K562 (cell line): ENCODE results near the gene POLR1D. TPM values are rescaled to one million over a fixed set of nuclear protein-coding genes. Genes with fewer than 3 reads are reported as not detected.

Source experiments
- ATAC-seq: fragments of 200-7000 bp; cut with Tn5 transposase; 3 replicates; pipeline ENCODE4 v1.9.1; 2020; ENCODE audit warnings: moderate library complexity
- BruUV-seq: library from RNA; stranded (reverse); fragments of 400-500 nt; replicated peaks from 2 replicates; lab custom pipeline; 2021; lab: Mats Ljungman, UMichigan
- CTCF ChIA-PET: fragments of 300-600 bp; formaldehyde crosslinking; extraction: SDS; loops from one replicate; lab custom pipeline; 2021; ENCODE audit warnings: low intra/inter-chr PET ratio; lab: Yijun Ruan, JAX
- POLR2A ChIA-PET: fragments of 300-600, 350-650 bp; sonication (Branson Sonifier 250); formaldehyde crosslinking; extraction: SDS; loops from one replicate; lab custom pipeline; 2021; ENCODE audit warnings: antibody characterized with exemption, inconsistent platforms; lab: Yijun Ruan, JAX
- DNase-seq, 4 experiments: peaks; one replicate each; pipeline versions ENCODE4 v3.0.0 to v3.0.0-alpha.2; 2011 to 2018; ENCODE audit warnings: low spot score in 3 of 4, mixed read lengths in 3 of 4; ENCODE audit errors: extremely low read depth in 1 of 4
- FAIRE-seq: peaks from 2 replicates; lab custom pipeline; 2011; peaks lifted over from hg19 to GRCh38; lab: Jason Lieb, UNC
- H2AFZ ChIP-seq: 2 replicates; pipeline ENCODE4 v1.6.0; 2011; ENCODE audit warnings: low read depth, low read length, control low read depth, inconsistent platforms
- H3K27ac ChIP-seq: fragments of 200-600 bp; 3 replicates; pipeline ENCODE4 v1.8.0; 2011; ENCODE audit warnings: low read depth, mild to moderate bottlenecking, control low read depth, inconsistent platforms, low read length, moderate library complexity, mixed read lengths; ENCODE audit errors: extremely low read depth
- H3K27me3 ChIP-seq, 2 experiments: fragments of 300-600 bp in 1 of 2; 2 replicates in 1 of 2; 3 replicates in 1 of 2; pipeline versions ENCODE4 v1.6.0 to v1.8.0; 2011; ENCODE audit warnings: inconsistent platforms in 2 of 2, low read length in 2 of 2, mild to moderate bottlenecking in 1 of 2, mixed read lengths in 1 of 2, moderate library complexity in 1 of 2; ENCODE audit not compliant: control insufficient read depth in 2 of 2, insufficient read depth in 2 of 2
- H3K36me3 ChIP-seq: fragments of 300-600 bp; 3 replicates; pipeline ENCODE4 v1.8.0; 2011; ENCODE audit warnings: mild to moderate bottlenecking, low read length, inconsistent platforms; ENCODE audit not compliant: control insufficient read depth, insufficient read depth
- H3K4me1 ChIP-seq, 2 experiments: fragments of 200-600 bp in 1 of 2; replicated peaks in 1 of 2; 2 replicates in 1 of 2; 3 replicates in 1 of 2; pipeline versions ENCODE4 v1.5.1 to v1.8.0; 2011; ENCODE audit warnings: inconsistent platforms in 2 of 2, low read length in 2 of 2, mild to moderate bottlenecking in 1 of 2, mixed read lengths in 1 of 2, moderate library complexity in 1 of 2; ENCODE audit not compliant: control insufficient read depth in 2 of 2, insufficient read depth in 2 of 2
- H3K4me2 ChIP-seq: 2 replicates; pipeline ENCODE4 v1.6.1; 2011; ENCODE audit warnings: low read length, control low read depth, inconsistent platforms, mixed read lengths; ENCODE audit not compliant: insufficient read depth
- H3K4me3 ChIP-seq: fragments of 200-600 bp; sonication (generic), shearing (Covaris generic); 2 replicates; pipeline ENCODE4 v1.5.1; 2016; ENCODE audit warnings: control low read depth, inconsistent platforms
- H3K79me2 ChIP-seq: fragments of 200-600 bp; 3 replicates; pipeline ENCODE4 v1.8.0; 2011; ENCODE audit warnings: low read length, inconsistent platforms; ENCODE audit not compliant: control insufficient read depth, insufficient read depth
- H3K9ac ChIP-seq, 2 experiments: 2 replicates each; pipeline versions ENCODE4 v1.6.0 to v1.6.1; 2011; ENCODE audit warnings: low read depth in 2 of 2, low read length in 2 of 2, control low read depth in 1 of 2, inconsistent platforms in 1 of 2, mild to moderate bottlenecking in 1 of 2, mixed read lengths in 1 of 2; ENCODE audit not compliant: insufficient read depth in 1 of 2
- H3K9me1 ChIP-seq: one replicate; pipeline ENCODE4 v1.6.0; 2011; ENCODE audit warnings: inconsistent platforms, mild to moderate bottlenecking, low read length, moderate library complexity; ENCODE audit not compliant: control insufficient read depth, insufficient read depth
- H3K9me3 ChIP-seq: replicated peaks from 2 replicates; pipeline ENCODE4 v1.5.1; 2011; ENCODE audit warnings: low read depth, low read length, inconsistent platforms; ENCODE audit not compliant: control insufficient read depth, insufficient read depth
- H4K20me1 ChIP-seq: replicated peaks from 2 replicates; pipeline ENCODE4 v1.6.1; 2011; ENCODE audit warnings: low read length, inconsistent platforms, mixed read lengths; ENCODE audit not compliant: control insufficient read depth, insufficient read depth
- ATF1 ChIP-seq, 2 experiments: fragments of 450-650 bp in 1 of 2; IDR thresholded peaks; 2 replicates each; pipeline ENCODE4 v1.6.1; 2016; ENCODE audit warnings: missing compliant biosample characterization in 1 of 2, missing genetic modification characterization in 1 of 2
- CBFA2T3 ChIP-seq: fragments of 450-650 bp; IDR thresholded peaks from 2 replicates; pipeline ENCODE4 v1.6.1; 2017
- CREB1 ChIP-seq, 2 experiments: sonication (generic) in 1 of 2; formaldehyde crosslinking in 1 of 2; IDR thresholded peaks; 2 replicates each; pipeline versions ENCODE4 v1.6.1 to v1.8.0; 2012 to 2022; ENCODE audit warnings: inconsistent platforms in 1 of 2, mild to moderate bottlenecking in 1 of 2, missing genetic modification reagents in 1 of 2, moderate library complexity in 1 of 2
- NCOA4 ChIP-seq: fragments of 450-650 bp; IDR thresholded peaks from 2 replicates; pipeline ENCODE4 v1.6.1; 2018; ENCODE audit warnings: mild to moderate bottlenecking; ENCODE audit not compliant: partially characterized antibody
- NFE2 ChIP-seq: IDR thresholded peaks from 2 replicates; pipeline ENCODE4 v1.6.1; 2014; ENCODE audit warnings: antibody characterized with exemption, low read depth
- PCBP1 ChIP-seq: fragments of 200-400 bp; formaldehyde crosslinking; IDR thresholded peaks from 2 replicates; pipeline ENCODE4 v1.6.1; 2018; ENCODE audit warnings: mild to moderate bottlenecking, low read depth, low read length; ENCODE audit not compliant: poor library complexity, severe bottlenecking
- PRMT5 ChIP-seq: sonication (generic); formaldehyde crosslinking; IDR thresholded peaks from 2 replicates; pipeline ENCODE4 v1.5.0; 2020; ENCODE audit warnings: missing genetic modification reagents
- RFX5 ChIP-seq: IDR thresholded peaks from 2 replicates; pipeline ENCODE4 v1.6.1; 2011; ENCODE audit warnings: low read depth, mild to moderate bottlenecking, improper control_type of control experiment, low read length
- SMARCA5 ChIP-seq: fragments of 450-650 bp; IDR thresholded peaks from 2 replicates; pipeline ENCODE4 v1.6.1; 2016
- XRCC5 ChIP-seq: fragments of 200-400 bp; formaldehyde crosslinking; IDR thresholded peaks from 2 replicates; pipeline ENCODE4 v1.6.1; 2017; ENCODE audit warnings: low read depth, mild to moderate bottlenecking, low read length
- ZNF354B ChIP-seq: fragments of 250-450 bp; sonication (Bioruptor Pico); IDR thresholded peaks from 2 replicates; pipeline ENCODE4 v1.4.0; 2020
- WGBS: fragments of 100-300 bp; shearing (Covaris generic); methylation state at CpG from one replicate; pipeline ENCODE4 v1.1.6; 2016; ENCODE audit warnings: low coverage, mixed read lengths; ENCODE audit not compliant: insufficient coverage; ENCODE audit errors: missing lambda C conversion rate; 5-methylcytosine and 5-hydroxymethylcytosine counted together
- in situ Hi-C: fragments of 300-500 bp; cut with MboI; formaldehyde crosslinking; loops from 4 replicates; pipeline ENCODE4 v1.15.0; 2018; ENCODE audit warnings: inconsistent platforms, mixed read lengths
- intact Hi-C: fragments of 100-400 bp; cut with micrococcal nuclease; formaldehyde crosslinking; loops from 2 replicates; pipeline ENCODE4 v1.14.2; 2022
- polyA plus RNA-seq, 8 experiments: library from polyadenylated mRNA; depleted of rRNA in 4 of 8; stranded (reverse) in 5 of 8; unstranded in 3 of 8; fragments of >200 nt; fragmentation: Nextera tagmentation in 2 of 8; fragmentation: Illumina TruSeq in 1 of 8; extraction: Ambion mirVana in 2 of 8; extraction: Trizol in 1 of 8; gene quantifications; 2 replicates each; pipeline versions ENCODE4 v1.2.1 to v1.2.3, GENCODE V29; 2011 to 2014; ENCODE audit warnings: inconsistent platforms in 1 of 8, missing spikeins in 1 of 8
- total RNA-seq, 7 experiments: library from RNA; depleted of rRNA in 6 of 7; stranded (reverse); fragments of >200 nt in 6 of 7; fragmentation: Illumina TruSeq in 2 of 7; extraction: Trizol in 2 of 7; gene quantifications; 2 replicates each; pipeline versions ENCODE4 v1.2.1 to v1.2.3, GENCODE V29; 2011 to 2021; ENCODE audit warnings: low replicate concordance in 1 of 7
- TF ChIP-seq, protein P1 (sequence below): fragments of 450-650 bp; IDR thresholded peaks from 2 replicates; pipeline ENCODE4 v1.6.1; 2014; ENCODE audit warnings: low read depth, mild to moderate bottlenecking, moderate library complexity, borderline replicate concordance

POLR1D gene
- total and polyA plus RNA-seq, 9 of the 15 experiments (the other 6 are each of a cell fraction or from before 2014, with no cell fraction given), result 107 to 188 (median 145) TPM

DNA sequence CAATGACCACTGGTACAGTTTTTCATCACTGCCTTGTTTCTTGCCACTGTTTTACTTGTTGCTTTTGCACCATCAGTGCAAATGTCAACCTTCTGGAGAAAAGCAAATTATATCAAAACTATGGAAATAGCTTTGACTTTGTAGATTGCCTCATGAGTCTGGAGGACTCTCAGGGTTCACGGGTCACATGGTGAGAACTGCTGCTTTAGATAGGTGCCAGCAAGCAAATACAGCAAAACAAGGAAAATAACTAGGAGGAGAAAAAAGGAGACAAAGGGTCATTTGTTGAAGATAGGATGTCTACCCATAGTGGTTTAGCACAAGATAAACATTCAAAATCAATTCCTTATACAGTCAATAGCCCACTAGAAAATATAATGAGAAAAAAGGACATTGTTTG is 33.1 kb downstream of the POLR1D start:
- no peak overlapping the region for H3K9ac ChIP-seq
- 83% methylated on average over 1 of the region's 1 CpG for WGBS
- DNase-seq (no peak), FAIRE-seq (no peak)
- no peaks in the 10 kb centered on the region for H3K9me3 ChIP-seq
- intact Hi-C loops, result no loop called here
- CTCF ChIA-PET, result no interaction called here
- no peaks in the 10 kb centered on the region for H3K4me1 ChIP-seq
- TF ChIP-seq ATF1 (CRISPR knock-in tag; IDR thresholded peaks at IDR 0.05), result no peak
- TF ChIP-seq ATF1 (tag; IDR thresholded peaks at IDR 0.05), result no peak
- TF ChIP-seq PCBP1, result no peak
- TF ChIP-seq, protein P1, sequence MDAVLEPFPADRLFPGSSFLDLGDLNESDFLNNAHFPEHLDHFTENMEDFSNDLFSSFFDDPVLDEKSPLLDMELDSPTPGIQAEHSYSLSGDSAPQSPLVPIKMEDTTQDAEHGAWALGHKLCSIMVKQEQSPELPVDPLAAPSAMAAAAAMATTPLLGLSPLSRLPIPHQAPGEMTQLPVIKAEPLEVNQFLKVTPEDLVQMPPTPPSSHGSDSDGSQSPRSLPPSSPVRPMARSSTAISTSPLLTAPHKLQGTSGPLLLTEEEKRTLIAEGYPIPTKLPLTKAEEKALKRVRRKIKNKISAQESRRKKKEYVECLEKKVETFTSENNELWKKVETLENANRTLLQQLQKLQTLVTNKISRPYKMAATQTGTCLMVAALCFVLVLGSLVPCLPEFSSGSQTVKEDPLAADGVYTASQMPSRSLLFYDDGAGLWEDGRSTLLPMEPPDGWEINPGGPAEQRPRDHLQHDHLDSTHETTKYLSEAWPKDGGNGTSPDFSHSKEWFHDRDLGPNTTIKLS, result no peak
- TF ChIP-seq PRMT5, result no peak
- no peak for TF ChIP-seq CBFA2T3
- TF ChIP-seq NFE2, result no peak
- TF ChIP-seq NCOA4, result no peak
- TF ChIP-seq SMARCA5, result no peak
- no peak for TF ChIP-seq RFX5
- TF ChIP-seq XRCC5, result no peak
- TF ChIP-seq ZNF354B (CRISPR knock-in tag), result no peak
- no peak for TF ChIP-seq CREB1 (IDR thresholded peaks at IDR 0.05)
- TF ChIP-seq CREB1 (CRISPR knock-in tag; IDR thresholded peaks at IDR 0.05), result no peak
- TF ChIP-seq, all 486 proteins: peak for 0
- H3K4me3 ChIP-seq, result no peak overlapping the region
- no peak overlapping the region for H2AFZ ChIP-seq
- no peaks in the 10 kb centered on the region for H3K9me1 ChIP-seq
- H4K20me1 ChIP-seq, result no peaks in the 10 kb centered on the region
- no TSS peak for BruUV-seq
- POLR2A ChIA-PET, result interaction anchor here (1.1 kb wide), 1 partner anchor 12 kb away, joined by 3 read pairs; no protein-coding TSS in a partner anchor
- peaks cover 9% of the 10 kb centered on the region for H3K36me3 ChIP-seq
- H3K79me2 ChIP-seq, result no peaks in the 10 kb centered on the region
- H3K4me2 ChIP-seq, result no peak overlapping the region
- ATAC-seq, result no peak
- in situ Hi-C loops, result no loop called here
- H3K27me3 ChIP-seq, result no peaks in the 10 kb centered on the region
- no peak overlapping the region for H3K27ac ChIP-seq
